LoVo (cell line): ENCODE results near the gene ZNF267.
"Not testable (repeated sequence)": the region's sequence is repeated elsewhere in the genome, so short reads cannot be mapped to it uniquely, and the experiment has no call there.

ENCODE experiments used
- DNase-seq: peaks from one replicate; pipeline ENCODE4 v3.0.0-alpha.2; 2016; ENCODE audit warnings: low spot score

Gene ZNF267

GRCh38 chr16:31873556-31874365 lies at the start of gene ZNF267:
Gene ZNF267 (plus strand): TSS chr16:31873807. CDS start chr16:31873967, 160 bp downstream.
- DNase-seq = peak; percentile 89

GRCh38 chr16:31833047-31833446 lies 40.6 kb upstream of the ZNF267 start:
- no peak for DNase-seq

GRCh38 chr16:31836396-31836795 lies 37.2 kb upstream of the ZNF267 start:
- DNase-seq = not testable (repeated sequence)

- no peak for DNase-seq
Measured at GRCh38 chr16:31842864-31843263, 30.7 kb upstream of the ZNF267 start.

- DNase-seq = not testable (repeated sequence)
Measured at GRCh38 chr16:31848572-31848971, 25.0 kb upstream of the ZNF267 start.

- no peak for DNase-seq
Measured at GRCh38 chr16:31853291-31853690, 20.3 kb upstream of the ZNF267 start.

- DNase-seq = no peak
Measured at GRCh38 chr16:31860508-31860907, 13.1 kb upstream of the ZNF267 start.

GRCh38 chr16:31861455-31861854 lies 12.2 kb upstream of the ZNF267 start:
- DNase-seq = no peak

- no peak for DNase-seq
Measured at GRCh38 chr16:31862761-31863160, 10.8 kb upstream of the ZNF267 start.

- DNase-seq = no peak
Measured at GRCh38 chr16:31868164-31868563, 5.4 kb upstream of the ZNF267 start.

GRCh38 chr16:31868691-31869167 lies 4.9 kb upstream of the ZNF267 start:
- peak; percentile 65 for DNase-seq

GRCh38 chr16:31869511-31870201 lies 4.0 kb upstream of the ZNF267 start:
- DNase-seq = no peak

GRCh38 chr16:31870809-31871208 lies 2.8 kb upstream of the ZNF267 start:
- no peak for DNase-seq

- DNase-seq = no peak
Measured at GRCh38 chr16:31871510-31871909, 2.1 kb upstream of the ZNF267 start.

GRCh38 chr16:31872201-31872600 lies 1.4 kb upstream of the ZNF267 start:
- DNase-seq = no peak

GRCh38 chr16:31874366-31875111 lies 932 bp downstream of the ZNF267 start:
- peak; percentile 51 for DNase-seq

GRCh38 chr16:31875112-31875803 lies 1.7 kb downstream of the ZNF267 start:
- DNase-seq = no peak

GRCh38 chr16:31875928-31876547 lies 2.4 kb downstream of the ZNF267 start:
- DNase-seq = no peak

GRCh38 chr16:31876951-31877828 lies 3.6 kb downstream of the ZNF267 start:
- DNase-seq = peak; percentile 62

GRCh38 chr16:31877876-31878642 lies 4.5 kb downstream of the ZNF267 start:
- no peak for DNase-seq
